Mucosa of descending colon (tissue), 3 donors: ENCODE measurements around the gene RNF115. TPM values are rescaled to one million over a fixed set of nuclear protein-coding genes. Genes with fewer than 3 reads are reported as not detected.
"Not testable (repeated sequence)": the region's sequence is repeated elsewhere in the genome, so short reads cannot be mapped to it uniquely, and the experiment has no call there.

Source experiments
- ATAC-seq: fragments of 200-7000 bp; cut with Tn5 transposase; one replicate; pipeline ENCODE4 v1.9.1; 2020; ENCODE audit warnings: mild to moderate bottlenecking, moderate library complexity
- DNase-seq, 3 donors: peaks; one replicate each; pipeline ENCODE4 v3.0.0-alpha.2; 2020
- H3K36me3 ChIP-seq: fragments of 200-600 bp; one replicate; pipeline ENCODE4 v1.8.0; 2021; ENCODE audit warnings: low read depth, mild to moderate bottlenecking
- H3K4me1 ChIP-seq: fragments of 200-600 bp; one replicate; pipeline ENCODE4 v1.8.0; 2021; ENCODE audit warnings: low read depth, mild to moderate bottlenecking
- H3K4me3 ChIP-seq: fragments of 200-600 bp; one replicate; pipeline ENCODE4 v1.8.0; 2021; ENCODE audit warnings: mild to moderate bottlenecking
- H3K9me3 ChIP-seq: fragments of 200-600 bp; one replicate; pipeline ENCODE4 v1.8.0; 2021; ENCODE audit warnings: mild to moderate bottlenecking
- CTCF ChIP-seq: fragments of 200-600 bp; IDR thresholded peaks from one replicate; pipeline ENCODE4 v1.8.0; 2022; ENCODE audit warnings: antibody characterized with exemption, mild to moderate bottlenecking
- intact Hi-C, 2 donors: fragments of 100-400 bp; cut with DNase I in 1 of 2; cut with micrococcal nuclease in 1 of 2; formaldehyde crosslinking; loops; one replicate each; pipeline versions ENCODE4 v1.11.0 to v1.11.1; 2022; cut with DNase I, micrococcal nuclease
- total RNA-seq, 3 donors: library from RNA; stranded (reverse); fragmentation: NEBNext Ultra II Directional in 2 of 3; extraction: Animal tissue kit (Norgen Biotek cat#: 25700) in 2 of 3; gene quantifications; one replicate each; pipeline versions ENCODE4 v1.2.1 to v1.2.4, GENCODE V29; 2021 to 2023
- donor health status: DM: no; HTN: no; CAD: no; lungs with moderate emphysema.
- donor health status: DM: no; HTN: no; CAD: no.
- donor health status: DM: no; HTN: yes; CAD: no.

Gene RNF115
- total RNA-seq, 3 donors from 2014 or later = 8.3 to 13.6 (median 8.8) TPM

- H3K4me3 ChIP-seq, DNase-seq, H3K36me3 ChIP-seq, H3K9me3 ChIP-seq, intact Hi-C loops, H3K4me1 ChIP-seq, ATAC-seq: not testable (repeated sequence)
These were observed 61.9 kb downstream of the RNF115 start for GRCh38 chr1:145762001-145762400.

GRCh38 chr1:145761498-145761897, 62.4 kb downstream of the RNF115 start:
- intact Hi-C loops, ATAC-seq, H3K4me1 ChIP-seq, H3K9me3 ChIP-seq, H3K36me3 ChIP-seq, H3K4me3 ChIP-seq, DNase-seq: not testable (repeated sequence)

- H3K36me3 ChIP-seq, ATAC-seq, DNase-seq, H3K4me1 ChIP-seq, H3K4me3 ChIP-seq, H3K9me3 ChIP-seq, intact Hi-C loops: not testable (repeated sequence)
These were observed 63.4 kb downstream of the RNF115 start for GRCh38 chr1:145760395-145760949.

- intact Hi-C loops = no loop called here
- no peak for TF ChIP-seq CTCF
- Histone ChIP-seq H3K36me3 (no peaks in the 10 kb centered on the region), H3K4me1 (no peaks in the 10 kb centered on the region), H3K9me3 (no peaks in the 10 kb centered on the region), H3K4me3 (no peak overlapping the region)
- no peak for ATAC-seq
- no peak for DNase-seq
These were observed 64.2 kb downstream of the RNF115 start for GRCh38 chr1:145759721-145760120.

GRCh38 chr1:145758575-145758974, 65.3 kb downstream of the RNF115 start:
- no peak for DNase-seq
- intact Hi-C loops = no loop called here
- Histone ChIP-seq H3K36me3 (no peaks in the 10 kb centered on the region), H3K9me3 (no peaks in the 10 kb centered on the region), H3K4me1 (no peaks in the 10 kb centered on the region), H3K4me3 (no peak overlapping the region)
- no peak for ATAC-seq
- TF ChIP-seq CTCF = no peak

GRCh38 chr1:145758116-145758515, 65.8 kb downstream of the RNF115 start:
- intact Hi-C loops = no loop called here
- no peak overlapping the region for H3K4me3 ChIP-seq
- H3K4me1 ChIP-seq = no peaks in the 10 kb centered on the region
- no peaks in the 10 kb centered on the region for H3K9me3 ChIP-seq
- no peak for DNase-seq
- H3K36me3 ChIP-seq = no peaks in the 10 kb centered on the region
- no peak for ATAC-seq
- no peak for TF ChIP-seq CTCF

- intact Hi-C loops = no loop called here
- no peak for ATAC-seq
- H3K4me1 ChIP-seq = no peaks in the 10 kb centered on the region
- no peaks in the 10 kb centered on the region for H3K36me3 ChIP-seq
- no peaks in the 10 kb centered on the region for H3K9me3 ChIP-seq
- no peak for DNase-seq
- no peak overlapping the region for H3K4me3 ChIP-seq
- no peak for TF ChIP-seq CTCF
These were observed 66.5 kb downstream of the RNF115 start for GRCh38 chr1:145757420-145757819.
